ENCODE results near the gene SUGCT.

Gene SUGCT

GRCh38 chr7:40134428-40135316, at the start of gene SUGCT, which contains the start of gene MPLKIP:
Gene SUGCT (plus strand): TSS chr7:40135005.
Gene MPLKIP (minus strand): TSS chr7:40134622. CDS start chr7:40134567, 55 bp downstream.
- no peaks in the 10 kb centered on the region for H3F3A ChIP-seq (ENCODE audit: insufficient read depth, low read length)
- H3K9me2 ChIP-seq (replicated peaks; ENCODE audit: insufficient read depth, low read length), result no peaks in the 10 kb centered on the region
- DNase-seq, result peak; percentile 84
- peak; percentile 89 for TF ChIP-seq CTCF (IDR thresholded peaks at IDR 0.05; ENCODE audit: low read length)
- TF ChIP-seq EZH2phosphoT487 (IDR thresholded peaks at IDR 0.05; ENCODE audit: low read length), result no peak
- H3K9me3 ChIP-seq (replicated peaks; ENCODE audit: insufficient read depth, low read length), result no peaks in the 10 kb centered on the region
- no peaks in the 10 kb centered on the region for H3K36me3 ChIP-seq (replicated peaks; ENCODE audit: insufficient read depth, low read length)
- peak within 1 kb of the TSS; percentile 79 for H2AFZ ChIP-seq (ENCODE audit: low read length)
- peak within 1 kb of the TSS; percentile 97 for H3K4me2 ChIP-seq (ENCODE audit: low read depth, low read length)
- H3K4me1 ChIP-seq (ENCODE audit: low read length), result peaks cover 12% of the 10 kb centered on the region
- H3K9ac ChIP-seq (ENCODE audit: low read length), result peak within 1 kb of the TSS; percentile 95
- peak within 1 kb of the TSS; percentile 97 for H3K4me3 ChIP-seq (ENCODE audit: low read length)
- H3K27ac ChIP-seq (ENCODE audit: low read length), result peak within 1 kb of the TSS; percentile 60
- peaks cover 48% of the 10 kb centered on the region for H3K79me2 ChIP-seq (ENCODE audit: low read length)
- H4K20me1 ChIP-seq (ENCODE audit: insufficient read depth, low read length), result no peaks in the 10 kb centered on the region
- no peaks in the 10 kb centered on the region for H3K27me3 ChIP-seq (replicated peaks; ENCODE audit: insufficient read depth, low read length)

- H3K9me2 ChIP-seq (replicated peaks; ENCODE audit: insufficient read depth, low read length), result no peaks in the 10 kb centered on the region
- H3K4me3 ChIP-seq (ENCODE audit: low read length), result no peak overlapping the region
- no peaks in the 10 kb centered on the region for H3K4me1 ChIP-seq (ENCODE audit: low read length)
- no peaks in the 10 kb centered on the region for H3K36me3 ChIP-seq (replicated peaks; ENCODE audit: insufficient read depth, low read length)
- no peaks in the 10 kb centered on the region for H3K79me2 ChIP-seq (ENCODE audit: low read length)
- H4K20me1 ChIP-seq (ENCODE audit: insufficient read depth, low read length), result no peaks in the 10 kb centered on the region
- H3K9ac ChIP-seq (ENCODE audit: low read length), result no peak overlapping the region
- TF ChIP-seq CTCF (IDR thresholded peaks at IDR 0.05; ENCODE audit: low read length) (no peak), EZH2 (optimal IDR thresholded peaks at IDR 0.05; ENCODE audit: low read depth, low read length) (no peak), EZH2phosphoT487 (IDR thresholded peaks at IDR 0.05; ENCODE audit: low read length) (no peak)
- no peak overlapping the region for H3K27ac ChIP-seq (ENCODE audit: low read length)
- no peaks in the 10 kb centered on the region for H3K9me3 ChIP-seq (replicated peaks; ENCODE audit: insufficient read depth, low read length)
- H3F3A ChIP-seq (ENCODE audit: insufficient read depth, low read length), result no peaks in the 10 kb centered on the region
- H2AFZ ChIP-seq (ENCODE audit: low read length), result no peak overlapping the region
- no peak for DNase-seq
- H3K4me2 ChIP-seq (ENCODE audit: low read depth, low read length), result no peak overlapping the region
- no peaks in the 10 kb centered on the region for H3K27me3 ChIP-seq (replicated peaks; ENCODE audit: insufficient read depth, low read length)
Observed at GRCh38 chr7:40092182-40092581, 42.6 kb upstream of the SUGCT start.

- Histone ChIP-seq H3K9ac (ENCODE audit: low read length) (no peak overlapping the region), H3K4me1 (ENCODE audit: low read length) (no peaks in the 10 kb centered on the region), H3K4me3 (ENCODE audit: low read length) (no peak overlapping the region), H3K27ac (ENCODE audit: low read length) (no peak overlapping the region), H2AFZ (ENCODE audit: low read length) (no peak overlapping the region), H4K20me1 (ENCODE audit: insufficient read depth, low read length) (no peaks in the 10 kb centered on the region), H3K79me2 (ENCODE audit: low read length) (no peaks in the 10 kb centered on the region), H3K9me2 (replicated peaks; ENCODE audit: insufficient read depth, low read length) (no peaks in the 10 kb centered on the region), H3K9me3 (replicated peaks; ENCODE audit: insufficient read depth, low read length) (no peaks in the 10 kb centered on the region), H3K36me3 (replicated peaks; ENCODE audit: insufficient read depth, low read length) (no peaks in the 10 kb centered on the region), H3F3A (ENCODE audit: insufficient read depth, low read length) (no peaks in the 10 kb centered on the region), H3K4me2 (ENCODE audit: low read depth, low read length) (no peak overlapping the region), H3K27me3 (replicated peaks; ENCODE audit: insufficient read depth, low read length) (no peaks in the 10 kb centered on the region)
- TF ChIP-seq CTCF (IDR thresholded peaks at IDR 0.05; ENCODE audit: low read length) (no peak), EZH2 (optimal IDR thresholded peaks at IDR 0.05; ENCODE audit: low read depth, low read length) (no peak), EZH2phosphoT487 (IDR thresholded peaks at IDR 0.05; ENCODE audit: low read length) (no peak)
- no peak for DNase-seq
Observed at GRCh38 chr7:40093631-40094350, 41.0 kb upstream of the SUGCT start.
